ENCODE data around the gene KCTD17.

The KCTD17 gene

DNA sequence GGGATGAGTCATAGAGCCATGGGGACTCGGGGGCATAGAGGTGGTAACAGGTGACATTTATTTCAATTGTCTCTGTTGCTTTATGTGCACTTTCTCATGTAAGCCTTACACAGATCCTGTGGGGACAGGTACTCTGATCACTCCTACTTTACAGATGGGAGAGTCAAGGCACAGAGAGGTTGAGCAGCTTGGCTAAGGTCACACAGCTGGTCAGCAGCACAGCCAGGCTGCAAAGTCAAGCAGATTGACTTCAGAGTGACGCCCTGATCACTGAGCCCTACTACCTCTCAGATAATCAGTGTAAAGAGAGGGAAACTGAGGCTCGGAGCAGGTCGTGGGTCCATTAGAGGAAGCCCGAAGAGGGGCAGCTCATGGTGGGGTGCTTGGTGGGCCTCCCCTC is 54.4 kb downstream of the KCTD17 start:
- DNase-seq (ENCODE audit: low read depth), result no peak
- no peak overlapping the region for H3K4me3 ChIP-seq (ENCODE audit: low read length)
- TF ChIP-seq, protein P1, sequence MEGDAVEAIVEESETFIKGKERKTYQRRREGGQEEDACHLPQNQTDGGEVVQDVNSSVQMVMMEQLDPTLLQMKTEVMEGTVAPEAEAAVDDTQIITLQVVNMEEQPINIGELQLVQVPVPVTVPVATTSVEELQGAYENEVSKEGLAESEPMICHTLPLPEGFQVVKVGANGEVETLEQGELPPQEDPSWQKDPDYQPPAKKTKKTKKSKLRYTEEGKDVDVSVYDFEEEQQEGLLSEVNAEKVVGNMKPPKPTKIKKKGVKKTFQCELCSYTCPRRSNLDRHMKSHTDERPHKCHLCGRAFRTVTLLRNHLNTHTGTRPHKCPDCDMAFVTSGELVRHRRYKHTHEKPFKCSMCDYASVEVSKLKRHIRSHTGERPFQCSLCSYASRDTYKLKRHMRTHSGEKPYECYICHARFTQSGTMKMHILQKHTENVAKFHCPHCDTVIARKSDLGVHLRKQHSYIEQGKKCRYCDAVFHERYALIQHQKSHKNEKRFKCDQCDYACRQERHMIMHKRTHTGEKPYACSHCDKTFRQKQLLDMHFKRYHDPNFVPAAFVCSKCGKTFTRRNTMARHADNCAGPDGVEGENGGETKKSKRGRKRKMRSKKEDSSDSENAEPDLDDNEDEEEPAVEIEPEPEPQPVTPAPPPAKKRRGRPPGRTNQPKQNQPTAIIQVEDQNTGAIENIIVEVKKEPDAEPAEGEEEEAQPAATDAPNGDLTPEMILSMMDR (conservative IDR thresholded peaks at IDR 0.05; ENCODE audit: low read depth, low read length), result no peak

DNA sequence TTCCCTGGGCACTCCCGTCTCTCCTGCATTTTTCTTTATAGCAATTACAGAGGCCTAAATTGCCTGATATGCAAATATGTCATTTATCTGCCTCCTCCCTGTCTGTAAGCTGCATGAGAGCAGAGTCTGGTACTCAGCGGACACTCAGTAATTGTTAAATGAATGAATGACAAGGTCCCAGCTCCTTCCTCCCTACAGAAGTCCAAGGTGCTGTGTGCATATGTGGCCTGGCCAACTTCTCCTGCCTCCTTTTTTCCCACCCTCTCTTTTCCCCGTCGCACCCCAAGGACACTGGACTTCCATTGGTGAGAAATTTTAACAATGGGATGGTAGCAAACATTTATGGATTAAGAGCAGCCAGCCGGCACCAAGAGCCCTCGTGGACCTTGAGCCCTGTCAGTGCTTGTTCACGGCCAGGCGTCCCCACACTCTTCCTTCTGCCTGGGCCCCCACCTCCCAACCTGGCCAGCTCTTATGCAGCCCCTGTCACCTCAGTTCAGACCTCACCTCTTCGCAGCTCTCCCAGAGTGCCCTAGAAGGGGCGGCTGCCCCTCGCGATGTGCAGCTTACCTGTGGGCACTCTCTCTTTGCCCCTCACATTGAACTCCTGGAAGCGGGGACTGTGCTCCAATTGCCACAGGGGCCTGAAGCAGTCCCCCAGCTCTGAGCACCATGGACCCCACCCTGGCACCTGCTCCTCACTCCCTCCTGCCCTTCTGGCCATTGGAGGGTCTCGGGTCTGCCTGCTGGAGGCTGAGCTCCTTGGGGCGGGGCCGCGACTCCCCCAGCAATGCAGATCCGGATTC is 56.5 kb downstream of the KCTD17 start:
- H3K4me3 ChIP-seq (ENCODE audit: low read length), result no peak overlapping the region
- no peak for DNase-seq (ENCODE audit: low read depth)
- TF ChIP-seq, protein P1 (conservative IDR thresholded peaks at IDR 0.05; ENCODE audit: low read depth, low read length), result no peak

DNA sequence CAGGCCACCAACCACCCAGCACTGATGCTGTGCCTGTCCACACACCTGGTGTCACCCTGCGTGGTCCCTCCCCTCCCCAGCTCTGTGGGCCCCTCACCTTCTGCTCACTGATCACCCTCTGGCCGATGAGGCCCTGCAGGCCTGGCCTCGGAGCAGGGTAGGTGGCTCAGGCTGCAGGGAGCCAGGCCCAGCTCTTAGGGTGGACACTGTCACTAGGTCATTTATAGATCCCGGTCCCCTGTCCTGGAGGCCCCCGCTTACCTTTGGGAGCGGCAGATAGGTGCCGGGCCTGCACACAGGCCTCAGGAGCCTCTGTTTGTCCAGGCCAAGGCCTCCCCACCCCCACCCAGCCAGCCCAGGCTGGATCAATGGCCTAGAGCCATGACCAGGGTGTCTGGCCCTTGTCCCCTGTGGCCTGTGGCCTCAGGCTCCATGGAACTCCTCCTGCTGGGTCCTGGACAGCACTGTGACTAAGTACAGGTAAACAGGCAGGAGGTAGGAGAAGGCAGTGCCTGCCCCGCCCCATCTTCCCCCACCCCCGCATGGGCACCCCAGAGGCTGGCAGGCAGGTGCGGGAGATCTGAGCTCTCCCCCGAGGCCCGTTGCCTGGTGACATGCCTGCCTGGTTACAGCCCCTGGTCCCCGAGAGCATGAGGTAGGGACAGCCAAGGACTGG is 57.8 kb downstream of the KCTD17 start, which contains the start of gene TMPRSS6:
TMPRSS6 (minus strand) TSS at position 472 of the 676 bp plus-strand sequence. CDS start 6,296 bp downstream, outside the sequence.
- DNase-seq (ENCODE audit: low read depth), result no peak
- TF ChIP-seq, protein P1 (conservative IDR thresholded peaks at IDR 0.05; ENCODE audit: low read depth, low read length), result no peak
- no peak within 1 kb of the TSS for H3K4me3 ChIP-seq (ENCODE audit: low read length)

DNA sequence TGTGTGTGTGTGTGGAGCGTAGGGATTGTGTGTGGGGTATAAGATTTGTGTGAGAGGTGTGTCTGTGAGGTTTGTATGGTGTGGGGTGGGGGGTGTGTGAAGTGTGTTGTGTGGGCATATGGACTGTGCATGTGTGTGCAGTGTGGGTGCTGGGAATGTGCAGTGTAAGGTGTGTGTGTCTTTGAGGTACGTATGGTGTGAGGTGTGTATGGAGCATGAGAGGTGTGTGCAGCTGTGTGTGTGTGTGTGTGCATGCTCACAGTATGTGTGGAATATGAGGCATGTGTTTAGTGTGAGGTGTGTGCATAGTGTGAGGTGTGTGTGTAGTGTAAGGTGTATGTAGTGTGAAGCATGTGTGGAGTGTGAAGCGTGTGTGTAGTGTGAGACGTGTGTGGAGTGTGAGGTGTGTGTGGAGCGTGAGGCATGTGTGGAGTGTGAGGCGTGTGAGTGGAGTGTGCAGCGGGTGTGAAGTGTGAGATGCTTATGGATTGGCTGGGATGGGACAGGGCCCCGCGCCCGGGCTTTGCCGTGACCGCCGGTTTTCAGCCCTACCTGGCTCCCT is 59.7 kb downstream of the KCTD17 start:
- TF ChIP-seq, protein P1 (conservative IDR thresholded peaks at IDR 0.05; ENCODE audit: low read depth, low read length), result no peak
- DNase-seq (ENCODE audit: low read depth), result no peak

DNA sequence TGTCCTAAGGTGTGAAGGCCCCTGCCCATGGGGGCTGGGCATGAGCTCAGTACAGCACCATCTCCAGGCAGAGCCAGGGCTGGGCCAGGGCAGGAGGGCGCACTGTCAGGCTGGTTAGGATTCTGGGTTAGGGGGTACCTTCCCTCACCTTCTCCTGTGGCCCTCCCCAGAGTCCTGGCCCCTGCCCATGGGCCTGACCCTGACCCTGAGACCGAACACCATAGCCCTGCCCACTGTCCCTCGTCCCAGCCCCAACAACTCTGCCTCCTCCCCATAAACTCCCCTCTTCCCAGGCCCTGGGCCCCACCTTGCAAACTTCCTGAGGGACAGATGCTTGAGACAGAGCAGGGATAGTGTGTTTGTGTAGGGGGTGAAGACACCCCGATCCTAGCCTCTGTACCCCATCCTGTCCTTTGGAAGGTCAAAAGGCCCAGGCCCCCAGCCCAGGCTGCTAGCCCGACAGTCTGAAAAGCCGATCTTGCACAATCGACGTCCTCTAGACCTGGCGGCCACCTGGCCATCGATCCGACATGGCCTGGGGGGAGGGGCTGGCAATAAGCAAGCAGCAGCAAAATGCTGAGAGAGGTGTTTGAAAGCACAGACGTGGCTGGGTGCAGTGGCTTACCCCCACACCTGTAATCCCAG is 60.7 kb downstream of the KCTD17 start:
- no peak for DNase-seq (ENCODE audit: low read depth)
- no peak overlapping the region for H3K4me3 ChIP-seq (ENCODE audit: low read length)
- TF ChIP-seq, protein P1 (conservative IDR thresholded peaks at IDR 0.05; ENCODE audit: low read depth, low read length), result no peak

More for the DNA sequence above, 59.7 kb downstream of the KCTD17 start:
- H3K4me3 ChIP-seq (ENCODE audit: low read length), result no peak overlapping the region

Measured in retinal pigment epithelial cell (primary cell).